Measurements from ENCODE around the gene TMCC1. TPM values are rescaled to one million over a fixed set of nuclear protein-coding genes. Genes with fewer than 3 reads are reported as not detected.

The TMCC1 gene
- polyA plus RNA-seq, 2 of the 4 experiments (the other 2 are of a cell fraction): 30.3 to 75.7 TPM

DNA sequence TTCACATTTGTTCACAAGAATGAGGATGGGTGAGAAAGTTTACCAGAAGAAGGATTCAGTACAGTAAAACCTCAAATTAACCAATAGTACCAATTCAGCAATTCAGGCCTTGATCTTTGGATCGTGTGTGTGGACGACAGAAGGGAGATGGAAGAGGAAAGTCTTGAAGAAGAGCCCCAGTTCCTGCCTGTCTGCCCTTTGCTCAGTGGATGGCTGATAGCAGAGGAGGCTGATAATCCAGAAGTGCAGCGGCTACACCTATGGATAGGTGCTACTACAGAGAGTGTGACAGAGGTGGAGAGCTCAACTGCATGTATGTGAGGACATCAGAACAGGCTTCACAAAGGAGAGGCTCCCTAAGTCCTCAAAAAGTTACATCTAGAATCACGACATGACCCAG is 257.9 kb downstream of the TMCC1 start (continued):
- no peak for TF ChIP-seq REST (IDR thresholded peaks at IDR 0.05)
- TF ChIP-seq ZSCAN20 (CRISPR knock-in tag; IDR thresholded peaks at IDR 0.05): no peak

- TF ChIP-seq NFE2L2 (conservative IDR thresholded peaks at IDR 0.05; ENCODE audit: low read length): no peak
- no peak for TF ChIP-seq POLR2A (IDR thresholded peaks at IDR 0.05; ENCODE audit: low read length)
- TF ChIP-seq, protein P1, sequence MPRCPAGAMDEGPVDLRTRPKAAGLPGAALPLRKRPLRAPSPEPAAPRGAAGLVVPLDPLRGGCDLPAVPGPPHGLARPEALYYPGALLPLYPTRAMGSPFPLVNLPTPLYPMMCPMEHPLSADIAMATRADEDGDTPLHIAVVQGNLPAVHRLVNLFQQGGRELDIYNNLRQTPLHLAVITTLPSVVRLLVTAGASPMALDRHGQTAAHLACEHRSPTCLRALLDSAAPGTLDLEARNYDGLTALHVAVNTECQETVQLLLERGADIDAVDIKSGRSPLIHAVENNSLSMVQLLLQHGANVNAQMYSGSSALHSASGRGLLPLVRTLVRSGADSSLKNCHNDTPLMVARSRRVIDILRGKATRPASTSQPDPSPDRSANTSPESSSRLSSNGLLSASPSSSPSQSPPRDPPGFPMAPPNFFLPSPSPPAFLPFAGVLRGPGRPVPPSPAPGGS (IDR thresholded peaks at IDR 0.05): no peak
- TF ChIP-seq NPAS2 (CRISPR knock-in tag; IDR thresholded peaks at IDR 0.05; ENCODE audit: borderline replicate concordance): no peak
- ATAC-seq (peak; percentile 27 to 34; a peak in 2 of 6 replicates), FAIRE-seq (no peak), DNase-seq (ENCODE audit: low read depth in 1 of 2, low spot score in 1 of 2) (no peak)
- Histone ChIP-seq H3K4me3 (no peak overlapping the region), H3K9me3 (peaks cover 13% of the 10 kb centered on the region), H3K4me1 (peaks cover 2% of the 10 kb centered on the region; the same call in 2 of the 3 replicates), H3K4me2 (no peak overlapping the region), H3K27ac (peak overlapping the region in 1 of 2 experiments; percentile 60; a peak in 3 of 6 replicates)
- ChIA-PET CTCF (interaction anchor here (1.0 to 10.7 kb wide), 3 partner anchors 14 to 369 kb away, joined by 3 to 178 read pairs (median 3); no protein-coding TSS in a partner anchor), POLR2A (no interaction called here)
- 90% methylated on average over 8 of the region's 10 CpGs for WGBS (ENCODE audit: missing lambda C conversion rate)
Measured at GRCh38 chr3:129633751-129634481, 259.6 kb downstream of the TMCC1 start.

DNA sequence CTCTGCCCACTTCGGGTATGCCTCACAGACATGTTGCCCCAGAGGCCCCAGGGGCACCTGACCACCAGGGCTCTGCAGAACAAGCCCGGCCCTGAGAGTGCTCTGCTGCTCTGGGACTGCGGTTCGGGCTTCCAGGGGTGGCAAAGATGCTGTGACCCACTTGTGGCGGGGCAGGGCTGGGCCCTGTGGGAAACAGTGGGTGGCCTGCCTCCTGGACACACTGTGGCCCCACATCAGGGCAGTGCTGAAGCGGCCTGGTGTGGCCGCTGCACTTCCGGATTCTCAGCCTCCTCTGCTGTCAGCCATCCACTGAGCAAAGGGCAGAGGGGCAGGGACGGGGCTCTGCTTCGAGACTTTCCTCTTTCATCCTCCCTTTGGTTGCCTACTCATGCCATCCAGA is 260.5 kb downstream of the TMCC1 start:
- Histone ChIP-seq H3K4me2 (no peak overlapping the region), H3K4me1 (peaks cover 10% of the 10 kb centered on the region), H3K9me3 (peaks cover 13% of the 10 kb centered on the region), H3K27ac (peak overlapping the region in 1 of 2 experiments; percentile 71; a peak in 3 of 6 replicates), H3K4me3 (no peak overlapping the region)
- FAIRE-seq: no peak
- POLR2A ChIA-PET: no interaction called here
- TF ChIP-seq RAD21 (conservative IDR thresholded peaks at IDR 0.05 in 1 of 2, IDR thresholded peaks at IDR 0.05 in 1 of 2): no peak
- no peak for TF ChIP-seq SREBF2 (IDR thresholded peaks at IDR 0.05)
- TF ChIP-seq KDM1A (IDR thresholded peaks at IDR 0.05; ENCODE audit: low read depth): no peak
- no peak for TF ChIP-seq NR3C1 (IDR thresholded peaks at IDR 0.05)
- no peak for TF ChIP-seq EHMT2 (IDR thresholded peaks at IDR 0.05; ENCODE audit: low read depth)
- no peak for TF ChIP-seq PHF8 (IDR thresholded peaks at IDR 0.05; ENCODE audit: borderline replicate concordance, low read depth)
- no peak for TF ChIP-seq RCOR1 (IDR thresholded peaks at IDR 0.05; ENCODE audit: low read depth, low read length)
- no peak for TF ChIP-seq MYC (IDR thresholded peaks at IDR 0.05; ENCODE audit: borderline replicate concordance, low read length)
- DNase-seq (ENCODE audit: low read depth in 1 of 2, low spot score in 1 of 2): no peak
- WGBS (ENCODE audit: missing lambda C conversion rate): 89% methylated on average over 8 of the region's 10 CpGs
- CTCF ChIA-PET: interaction anchor here (1.5 to 10.7 kb wide), 2 partner anchors 17 to 195 kb away, joined by 5 to 178 read pairs; no protein-coding TSS in a partner anchor
- no peak for ATAC-seq

DNA sequence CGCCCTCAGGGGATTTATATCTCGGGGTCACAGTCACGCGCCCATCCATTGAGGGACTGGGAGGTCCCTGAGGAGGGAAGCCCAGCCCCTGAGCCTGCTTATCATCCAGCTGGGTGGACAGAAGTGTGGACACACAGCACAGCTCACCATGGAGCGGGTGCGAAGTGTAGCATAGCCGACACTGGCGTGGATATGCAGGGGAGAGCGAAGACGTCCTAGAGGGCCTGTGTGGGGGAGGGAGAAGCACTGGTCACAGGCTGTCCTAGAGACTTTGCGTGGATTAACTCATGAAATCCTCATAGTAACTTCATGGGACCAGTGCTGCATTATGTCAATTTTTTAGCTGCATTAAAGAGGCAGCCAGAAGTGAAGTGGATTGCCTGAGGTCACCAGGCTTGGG is 261.0 kb downstream of the TMCC1 start:
- CTCF ChIA-PET: interaction anchor here (1.5 to 10.7 kb wide), 2 partner anchors 17 to 195 kb away, joined by 5 to 178 read pairs; no protein-coding TSS in a partner anchor

More for the DNA sequence above, 261.0 kb downstream of the TMCC1 start:
- no peak overlapping the region for H3K4me3 ChIP-seq
- H3K4me1 ChIP-seq: peaks cover 10% of the 10 kb centered on the region
- POLR2A ChIA-PET: no interaction called here
- ATAC-seq (no peak), DNase-seq (ENCODE audit: low read depth in 1 of 2, low spot score in 1 of 2) (no peak), FAIRE-seq (no peak)
- 90% methylated on average over 11 of the region's 11 CpGs for WGBS (ENCODE audit: missing lambda C conversion rate)
- peak overlapping the region in 1 of 2 experiments; percentile 71; a peak in 3 of 6 replicates for H3K27ac ChIP-seq
- H3K4me2 ChIP-seq: no peak overlapping the region
- H3K9me3 ChIP-seq: peaks cover 13% of the 10 kb centered on the region
- TF ChIP-seq NR3C1 (IDR thresholded peaks at IDR 0.05): no peak
- TF ChIP-seq CHD2 (IDR thresholded peaks at IDR 0.05; ENCODE audit: low read length, partially characterized antibody): no peak
- no peak for TF ChIP-seq KDM1A (IDR thresholded peaks at IDR 0.05; ENCODE audit: low read depth)
- TF ChIP-seq JUN (IDR thresholded peaks at IDR 0.05): no peak
- TF ChIP-seq, protein P2, sequence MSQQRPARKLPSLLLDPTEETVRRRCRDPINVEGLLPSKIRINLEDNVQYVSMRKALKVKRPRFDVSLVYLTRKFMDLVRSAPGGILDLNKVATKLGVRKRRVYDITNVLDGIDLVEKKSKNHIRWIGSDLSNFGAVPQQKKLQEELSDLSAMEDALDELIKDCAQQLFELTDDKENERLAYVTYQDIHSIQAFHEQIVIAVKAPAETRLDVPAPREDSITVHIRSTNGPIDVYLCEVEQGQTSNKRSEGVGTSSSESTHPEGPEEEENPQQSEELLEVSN (IDR thresholded peaks at IDR 0.05; ENCODE audit: borderline replicate concordance, low read depth): no peak
- no peak for TF ChIP-seq HOXA7 (CRISPR knock-in tag; IDR thresholded peaks at IDR 0.05)
- no peak for TF ChIP-seq KDM5A (IDR thresholded peaks at IDR 0.05)
- TF ChIP-seq HOXB13 (CRISPR knock-in tag; IDR thresholded peaks at IDR 0.05; ENCODE audit: low read depth): no peak

Data from A549 (cell line).